22Rv1 (cell line): Measurements from ENCODE around the gene C19orf67.

Experiments used
- H3K27ac ChIP-seq: fragments of 450-650 bp; 2 replicates; pipeline ENCODE4 v1.5.1; 2017
- ZFX ChIP-seq: fragments of 450-650 bp; IDR thresholded peaks from 2 replicates; pipeline ENCODE4 v1.6.1; 2017; ENCODE audit warnings: antibody characterized with exemption, borderline replicate concordance
- TF ChIP-seq, protein P1 (sequence below): fragments of 450-650 bp; IDR thresholded peaks from 2 replicates; pipeline ENCODE4 v1.5.1; 2017; ENCODE audit warnings: mild to moderate bottlenecking

The C19orf67 gene

DNA sequence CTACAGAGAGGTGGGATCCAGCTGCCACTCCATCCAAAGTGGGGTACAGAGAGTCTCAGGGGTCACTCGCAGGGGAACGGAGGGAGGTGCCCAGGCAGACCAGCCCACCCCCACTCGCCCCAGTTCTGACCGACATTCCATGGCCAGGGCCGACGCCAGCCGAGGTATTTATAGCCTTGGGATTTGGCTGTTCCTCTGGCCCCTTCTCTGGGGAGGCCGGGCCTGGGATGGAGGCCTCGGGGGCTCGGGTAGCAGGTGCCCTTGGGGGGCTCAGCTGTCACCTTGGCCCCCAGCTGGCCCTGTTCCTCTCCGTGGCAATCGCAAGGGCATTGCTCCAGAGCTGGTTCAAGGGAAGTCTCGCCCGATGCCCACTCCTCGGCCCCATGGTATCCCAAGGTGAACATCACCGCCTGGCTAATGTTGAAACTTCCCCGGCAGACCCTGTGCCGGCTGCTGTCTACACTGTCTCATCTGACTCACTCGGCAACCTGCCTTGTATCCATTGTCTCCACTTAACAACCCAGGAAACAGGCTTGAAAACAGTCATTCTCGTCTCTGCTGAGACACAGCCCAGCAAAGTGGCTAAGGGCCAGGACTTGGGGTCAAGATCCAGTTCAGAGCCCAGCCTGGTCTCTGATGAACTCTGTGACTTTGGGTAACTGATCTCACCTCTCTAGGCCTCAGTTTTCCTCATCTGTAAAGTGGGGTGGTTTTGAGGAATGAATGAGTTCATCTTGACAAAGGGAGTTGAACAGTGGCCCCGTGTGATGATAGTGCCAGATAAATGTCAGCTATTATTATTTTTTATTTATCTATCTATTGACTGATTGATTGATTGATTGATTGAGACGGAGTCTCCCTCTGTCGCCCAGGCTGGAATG lies 22.2 kb upstream of the C19orf67 start:
- no peak overlapping the region for H3K27ac ChIP-seq
- TF ChIP-seq, protein P1, sequence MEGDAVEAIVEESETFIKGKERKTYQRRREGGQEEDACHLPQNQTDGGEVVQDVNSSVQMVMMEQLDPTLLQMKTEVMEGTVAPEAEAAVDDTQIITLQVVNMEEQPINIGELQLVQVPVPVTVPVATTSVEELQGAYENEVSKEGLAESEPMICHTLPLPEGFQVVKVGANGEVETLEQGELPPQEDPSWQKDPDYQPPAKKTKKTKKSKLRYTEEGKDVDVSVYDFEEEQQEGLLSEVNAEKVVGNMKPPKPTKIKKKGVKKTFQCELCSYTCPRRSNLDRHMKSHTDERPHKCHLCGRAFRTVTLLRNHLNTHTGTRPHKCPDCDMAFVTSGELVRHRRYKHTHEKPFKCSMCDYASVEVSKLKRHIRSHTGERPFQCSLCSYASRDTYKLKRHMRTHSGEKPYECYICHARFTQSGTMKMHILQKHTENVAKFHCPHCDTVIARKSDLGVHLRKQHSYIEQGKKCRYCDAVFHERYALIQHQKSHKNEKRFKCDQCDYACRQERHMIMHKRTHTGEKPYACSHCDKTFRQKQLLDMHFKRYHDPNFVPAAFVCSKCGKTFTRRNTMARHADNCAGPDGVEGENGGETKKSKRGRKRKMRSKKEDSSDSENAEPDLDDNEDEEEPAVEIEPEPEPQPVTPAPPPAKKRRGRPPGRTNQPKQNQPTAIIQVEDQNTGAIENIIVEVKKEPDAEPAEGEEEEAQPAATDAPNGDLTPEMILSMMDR = no peak
- no peak for TF ChIP-seq ZFX

DNA sequence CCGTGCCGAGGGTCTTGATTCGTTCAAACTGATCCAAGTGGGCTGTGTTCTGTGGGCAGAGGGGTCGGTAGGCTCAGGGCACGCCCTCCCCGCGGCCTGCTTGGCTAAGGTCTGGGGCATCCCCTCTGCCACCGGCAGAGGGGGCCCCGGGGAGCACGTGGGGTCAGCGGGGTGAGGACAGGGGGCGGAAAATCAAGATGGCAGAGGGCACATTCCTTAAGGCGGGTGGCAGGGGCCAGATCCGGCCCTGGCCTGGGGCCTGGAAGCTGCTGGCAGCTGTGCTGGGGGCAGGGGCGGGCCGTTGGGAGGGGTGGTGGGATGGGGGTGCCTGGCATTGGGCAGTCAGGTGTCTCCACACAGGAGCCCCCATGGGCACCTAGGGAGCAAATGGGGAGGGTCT lies 21.3 kb upstream of the C19orf67 start:
- H3K27ac ChIP-seq = no peak overlapping the region
- TF ChIP-seq, protein P1 = no peak
- no peak for TF ChIP-seq ZFX

DNA sequence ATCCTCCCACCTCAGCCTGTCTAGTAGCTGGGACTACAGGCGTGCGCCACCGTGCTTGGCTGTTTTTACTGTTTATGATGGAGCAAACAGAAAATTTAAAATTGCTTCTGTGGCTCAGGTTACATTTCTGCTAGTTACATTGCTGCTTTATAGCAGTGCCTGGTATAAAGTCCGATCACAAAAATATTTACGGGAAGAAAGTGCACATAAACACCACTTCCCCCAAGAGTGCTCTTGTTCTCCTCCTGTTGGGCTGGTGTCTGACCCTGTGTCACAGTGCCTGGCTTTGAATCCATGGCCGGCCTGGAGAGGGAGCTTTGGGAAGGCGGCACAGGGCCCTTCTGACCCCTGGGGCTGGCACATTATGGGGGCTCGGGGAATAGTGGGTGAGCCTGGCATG lies 20.1 kb upstream of the C19orf67 start:
- TF ChIP-seq, protein P1 = no peak
- TF ChIP-seq ZFX = no peak
- no peak overlapping the region for H3K27ac ChIP-seq

DNA sequence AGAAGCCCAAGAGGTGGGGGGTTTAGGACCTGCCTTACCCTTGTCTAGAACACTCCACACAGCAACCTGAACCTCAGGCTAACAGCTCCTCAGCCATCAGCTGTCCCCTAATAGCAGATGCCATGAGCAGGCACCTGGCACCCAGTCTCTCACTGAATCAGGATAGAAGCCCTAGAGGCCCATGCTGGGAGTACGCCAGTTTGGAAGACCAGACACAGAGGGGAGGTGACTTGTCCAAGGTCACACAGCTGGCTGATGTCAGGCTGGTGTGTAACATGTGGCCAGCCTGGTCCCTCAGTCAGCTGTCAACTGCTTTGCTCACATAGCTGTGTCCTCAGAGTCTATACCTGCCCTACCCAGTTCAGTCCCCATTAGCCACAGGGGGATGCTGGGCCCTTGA lies 17.7 kb upstream of the C19orf67 start:
- TF ChIP-seq, protein P1 = no peak
- TF ChIP-seq ZFX = no peak
- no peak overlapping the region for H3K27ac ChIP-seq

DNA sequence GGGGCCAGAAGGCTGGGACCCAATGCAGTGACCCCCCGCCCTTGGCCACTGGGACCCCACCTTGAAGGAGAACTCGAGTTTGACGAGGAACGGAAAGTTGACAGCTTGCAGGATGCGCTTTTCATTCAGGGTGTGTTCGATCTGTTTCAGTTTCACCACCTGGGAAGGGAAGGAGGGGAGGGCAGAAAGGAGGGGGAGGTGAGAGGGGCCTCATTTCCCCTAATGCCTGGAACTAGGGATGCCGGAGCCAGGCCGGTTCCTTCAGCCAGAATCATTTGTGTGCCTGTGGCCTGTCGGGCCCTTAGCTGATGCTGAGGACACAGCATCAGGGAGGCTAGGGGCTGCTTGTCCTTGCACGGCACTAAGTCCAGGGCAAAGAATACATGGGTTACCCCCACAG lies 17.2 kb upstream of the C19orf67 start:
- no peak overlapping the region for H3K27ac ChIP-seq
- TF ChIP-seq, protein P1 = no peak
- no peak for TF ChIP-seq ZFX

DNA sequence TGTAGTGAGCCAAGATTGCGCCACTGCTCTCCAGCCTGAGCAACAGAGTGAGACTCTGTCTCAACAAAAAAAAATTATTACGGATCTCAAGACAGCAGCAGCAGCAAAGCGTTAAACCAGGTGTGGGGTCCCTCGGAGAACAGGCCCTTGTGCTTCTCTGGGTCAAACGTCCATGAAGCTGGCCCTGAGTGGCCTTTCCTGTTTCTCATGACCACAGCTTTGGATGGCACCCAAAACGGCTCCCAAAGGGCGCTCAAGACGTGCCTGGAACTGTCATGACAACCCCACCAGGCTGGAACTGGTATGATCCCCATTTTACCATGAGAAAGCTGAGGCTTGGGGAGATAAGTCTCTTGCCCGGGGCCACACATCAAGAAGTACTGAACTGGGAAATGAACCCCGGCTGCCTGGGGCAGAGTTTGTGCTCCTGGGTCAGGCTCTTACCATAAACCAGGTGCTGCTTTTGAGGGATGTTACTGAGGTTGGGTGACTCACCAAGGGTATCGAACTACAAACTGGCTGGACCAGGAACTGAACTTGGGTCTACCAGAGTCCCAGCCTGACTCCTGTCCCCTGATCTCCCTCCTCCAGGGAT lies 16.6 kb upstream of the C19orf67 start:
- H3K27ac ChIP-seq = no peak overlapping the region

More for the DNA sequence above, 16.6 kb upstream of the C19orf67 start:
- no peak for TF ChIP-seq ZFX
- TF ChIP-seq, protein P1 = no peak
